Endometrium (tissue), 2 donors: ENCODE results near the gene NFKBIB.
"Not testable (repeated sequence)": the region's sequence is repeated elsewhere in the genome, so short reads cannot be mapped to it uniquely, and the experiment has no call there.

ENCODE experiments used
- FAIRE-seq: peaks from 2 replicates; lab custom pipeline; 2012; peaks lifted over from hg19 to GRCh38; lab: Jason Lieb, UNC
- donor health status: control.
- donor health status: control.

Gene NFKBIB

GRCh38 chr19:38875656-38876395 is 23.9 kb upstream of the NFKBIB start:
- no peak for FAIRE-seq

DNA sequence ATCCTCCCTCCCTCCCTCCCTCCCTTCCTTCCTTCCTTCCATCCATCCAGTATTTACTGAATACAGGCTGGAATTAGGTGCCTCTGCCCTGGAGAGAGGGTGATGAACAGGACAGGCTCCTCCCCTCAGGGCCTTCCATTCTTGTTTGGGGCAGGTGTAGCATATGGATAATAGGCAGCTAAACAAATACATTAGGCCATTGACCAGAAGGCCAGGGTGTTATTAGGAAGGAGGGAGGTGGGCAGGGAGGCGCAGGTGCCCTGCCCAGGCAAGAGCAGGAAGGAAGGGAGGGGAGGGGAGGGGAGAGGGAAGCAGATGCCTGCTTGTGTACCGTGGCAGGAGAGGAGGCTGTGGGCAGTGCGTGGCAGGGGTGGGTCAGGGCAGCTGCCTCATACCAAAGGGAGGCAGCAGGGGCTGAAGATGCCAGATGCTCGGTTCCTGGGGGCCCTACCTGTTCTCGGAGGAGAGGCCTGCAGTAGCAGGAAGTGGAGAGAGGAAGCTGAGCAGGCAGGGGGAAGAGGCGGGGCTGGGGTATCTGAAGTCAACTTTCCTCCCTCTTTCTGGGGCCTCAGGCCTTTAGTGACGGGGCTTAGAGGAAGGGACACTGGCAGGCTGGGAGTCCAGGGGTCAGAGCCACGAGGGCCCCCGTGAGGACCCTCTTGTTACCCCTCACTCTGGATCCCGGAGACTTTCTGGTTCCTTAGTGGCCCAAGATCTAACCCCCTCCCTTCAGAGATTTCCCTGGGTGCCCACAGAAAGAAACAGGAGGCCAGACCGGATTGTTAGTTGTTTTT is 21.8 kb upstream of the NFKBIB start, which contains the start of gene RINL:
RINL (minus strand) TSS at position 495 of the 794 bp plus-strand sequence. CDS start 1,533 bp downstream, outside the sequence.
- no peak for FAIRE-seq

GRCh38 chr19:38878575-38879399 is 21.0 kb upstream of the NFKBIB start:
- no peak for FAIRE-seq

DNA sequence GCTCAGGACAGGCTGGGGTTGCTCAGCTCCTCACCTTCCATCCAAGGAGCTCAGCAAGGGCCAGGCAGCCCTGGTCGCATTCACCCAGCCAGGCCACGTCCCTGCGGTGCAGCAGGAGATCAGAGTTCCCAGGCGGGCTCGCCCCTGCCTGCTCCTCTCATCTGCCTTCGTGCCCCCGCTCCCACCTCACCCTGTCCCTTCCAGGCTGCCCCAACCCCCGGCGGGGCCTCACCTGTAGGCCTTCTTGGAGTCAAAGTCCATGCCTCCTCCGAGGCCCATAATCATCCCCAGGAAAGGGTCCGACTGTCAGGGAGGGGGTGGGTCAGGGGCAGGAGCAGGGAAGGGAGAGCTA is 20.4 kb upstream of the NFKBIB start:
- no peak for FAIRE-seq

DNA sequence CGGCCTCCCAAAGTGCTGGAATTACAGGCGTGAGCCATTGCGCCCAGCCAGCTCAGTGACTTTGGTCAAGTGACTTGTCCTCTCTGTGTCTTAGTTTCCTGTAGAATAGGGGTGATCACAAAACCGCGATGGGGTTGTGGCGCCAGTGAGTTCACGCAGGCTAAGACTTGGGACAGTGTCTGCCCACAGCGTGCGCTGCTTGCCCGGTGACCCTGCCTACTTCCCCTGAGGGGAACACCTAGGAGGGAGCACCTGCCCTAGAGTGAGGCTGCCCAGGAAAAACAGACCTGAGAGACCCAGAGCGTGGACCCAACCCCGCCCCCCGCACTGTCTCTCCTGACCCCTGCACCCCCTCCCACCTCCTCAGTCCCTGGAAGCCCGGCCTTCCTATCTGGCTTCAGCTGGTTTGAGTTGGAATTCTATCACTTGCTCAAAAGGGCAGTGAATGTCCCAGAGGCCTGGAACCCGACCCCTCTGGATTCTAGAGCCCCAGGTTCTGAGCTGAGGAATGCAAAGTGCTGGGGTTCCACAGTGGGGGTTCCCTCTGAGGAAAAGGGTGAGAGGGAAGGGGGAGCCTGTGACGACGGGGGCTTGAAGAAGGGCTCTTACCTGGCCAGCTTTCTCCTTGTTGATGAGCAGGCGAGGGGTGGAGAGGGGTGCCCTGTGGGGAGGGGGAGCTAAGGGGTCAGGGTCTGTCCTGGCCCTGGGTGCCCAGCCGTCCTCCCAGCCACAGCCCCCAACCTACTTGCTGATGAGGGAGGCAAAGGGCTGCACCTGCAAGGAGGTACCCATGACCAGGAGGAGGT is 19.5 kb upstream of the NFKBIB start:
- no peak for FAIRE-seq

- FAIRE-seq = no peak
These were observed 18.7 kb upstream of the NFKBIB start for GRCh38 chr19:38880882-38881609.

DNA sequence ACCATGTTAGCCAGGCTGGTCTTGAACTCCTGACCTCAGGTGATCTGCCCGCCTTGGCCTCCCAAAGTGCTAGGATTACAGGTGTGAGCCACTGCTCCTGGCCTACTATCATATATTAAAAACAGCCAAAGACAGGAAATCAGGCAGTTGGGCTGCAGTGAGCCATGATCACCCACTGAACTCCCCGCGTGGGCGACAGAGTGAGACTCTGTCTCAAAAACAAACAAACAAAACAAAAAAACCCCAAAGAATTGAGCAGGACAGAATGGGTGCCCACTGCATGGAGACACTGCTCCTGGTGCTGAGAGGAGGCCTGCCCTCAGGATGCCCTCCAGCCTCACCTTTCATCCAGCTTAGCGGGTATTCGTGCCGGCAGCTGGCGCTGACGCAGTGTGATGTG is 16.5 kb upstream of the NFKBIB start:
- FAIRE-seq = no peak

- not testable (repeated sequence) for FAIRE-seq
These were observed 15.1 kb upstream of the NFKBIB start for GRCh38 chr19:38884691-38885090.

DNA sequence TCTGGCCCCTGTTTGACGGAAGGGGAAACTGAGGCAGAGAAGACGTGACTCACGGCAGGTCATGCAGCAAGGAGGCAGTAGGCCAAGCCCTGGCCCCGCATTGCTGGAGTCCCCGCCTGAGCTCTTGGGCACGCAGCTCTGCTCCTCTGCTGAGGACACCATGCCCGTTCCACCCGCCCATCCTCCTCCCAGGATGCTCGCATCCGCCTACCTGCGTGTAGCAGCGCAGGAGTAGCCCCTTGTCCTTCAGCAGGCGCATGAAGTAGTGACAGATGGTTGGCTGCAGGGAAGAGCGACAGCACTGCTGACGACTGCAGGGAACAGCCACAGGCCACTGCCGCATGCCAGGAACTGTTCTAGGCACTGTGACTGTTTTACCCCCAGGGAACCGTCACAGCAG is 10.9 kb upstream of the NFKBIB start:
- FAIRE-seq = no peak

- no peak for FAIRE-seq
These were observed 10.0 kb upstream of the NFKBIB start for GRCh38 chr19:38889803-38890202.

DNA sequence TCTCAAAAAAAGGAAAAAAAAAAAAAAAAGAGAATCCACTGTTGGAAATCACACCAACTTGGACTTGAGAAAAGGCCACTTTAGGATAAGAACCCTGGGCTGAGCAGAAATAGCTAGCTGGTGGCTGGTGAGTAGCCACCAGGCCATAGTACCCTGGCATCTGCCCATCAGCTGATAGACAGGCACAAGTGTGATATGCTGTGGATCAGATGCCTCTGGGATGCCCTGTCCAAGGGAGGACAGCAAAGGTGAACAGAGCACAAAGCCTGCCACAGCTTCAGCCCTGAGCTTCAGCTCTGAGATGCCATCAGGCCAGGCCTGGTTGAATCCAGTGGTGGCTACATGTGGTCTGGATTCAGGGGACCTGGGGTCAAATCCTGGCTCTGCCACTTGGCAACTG is 9.1 kb upstream of the NFKBIB start:
- FAIRE-seq = no peak

DNA sequence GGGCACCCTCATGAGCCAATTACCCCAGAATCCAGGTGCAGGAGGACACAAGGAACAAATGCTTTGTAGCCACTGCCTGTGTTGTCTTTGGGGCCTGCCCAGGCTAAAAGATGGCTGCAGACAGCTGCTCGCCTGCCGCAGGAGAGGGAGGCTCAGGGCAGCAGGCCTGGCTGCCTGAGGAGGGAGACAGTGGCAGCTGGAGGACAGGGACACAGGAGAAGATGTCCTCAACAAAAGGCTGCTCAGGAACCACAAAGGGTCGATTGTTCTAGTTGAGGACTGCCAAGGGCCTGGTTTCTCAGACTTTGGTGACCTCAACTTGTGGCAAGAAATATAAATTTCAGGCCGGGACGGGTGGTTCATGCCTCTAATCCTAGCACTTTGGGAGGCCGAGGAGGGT is 8.0 kb upstream of the NFKBIB start:
- FAIRE-seq = no peak

DNA sequence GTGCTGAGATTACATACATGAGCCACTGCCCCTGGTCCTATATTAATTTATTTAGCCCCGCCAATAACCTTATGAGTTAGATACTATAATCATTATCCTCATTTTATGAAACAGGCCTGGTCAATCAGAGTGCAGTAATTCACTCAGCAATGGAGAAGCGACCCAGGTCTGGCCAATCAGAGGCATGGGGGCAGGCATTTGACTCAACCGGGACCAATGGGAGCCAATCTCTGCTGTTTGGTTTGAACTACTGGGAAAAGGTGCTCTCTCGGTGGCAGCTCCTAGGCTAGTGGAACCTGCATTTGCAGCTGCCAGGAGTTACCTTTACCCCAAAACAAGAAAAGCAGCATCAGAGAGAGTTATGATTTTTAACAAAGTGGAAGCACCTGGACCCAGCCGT is 6.9 kb upstream of the NFKBIB start:
- FAIRE-seq = no peak

- FAIRE-seq = no peak
These were observed 6.4 kb upstream of the NFKBIB start for GRCh38 chr19:38893341-38893771.

GRCh38 chr19:38894968-38895367 is 4.8 kb upstream of the NFKBIB start:
- FAIRE-seq = no peak

GRCh38 chr19:38898788-38899446 is 852 bp upstream of the NFKBIB start:
- FAIRE-seq = no peak

DNA sequence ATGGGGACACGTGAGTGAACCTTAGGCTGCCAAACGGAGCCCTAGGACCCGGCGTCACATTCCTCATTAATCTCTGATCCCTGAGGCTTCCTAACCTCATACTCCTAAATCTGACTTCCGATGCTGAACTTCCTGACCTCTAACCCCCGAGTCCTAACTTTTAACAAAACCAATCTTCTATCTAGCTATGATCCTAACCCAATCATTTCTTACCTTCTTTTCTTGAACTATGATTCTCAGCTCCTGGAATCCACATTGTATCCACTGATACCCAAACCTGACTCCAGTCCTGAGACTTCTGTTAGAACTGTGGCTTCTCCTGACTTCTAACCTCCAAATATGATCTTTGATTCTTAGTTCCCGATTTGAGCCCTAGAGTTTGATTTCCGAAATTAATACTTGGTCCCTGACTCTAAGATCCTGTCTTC is 447 bp downstream of the NFKBIB start:
- FAIRE-seq = no peak

DNA sequence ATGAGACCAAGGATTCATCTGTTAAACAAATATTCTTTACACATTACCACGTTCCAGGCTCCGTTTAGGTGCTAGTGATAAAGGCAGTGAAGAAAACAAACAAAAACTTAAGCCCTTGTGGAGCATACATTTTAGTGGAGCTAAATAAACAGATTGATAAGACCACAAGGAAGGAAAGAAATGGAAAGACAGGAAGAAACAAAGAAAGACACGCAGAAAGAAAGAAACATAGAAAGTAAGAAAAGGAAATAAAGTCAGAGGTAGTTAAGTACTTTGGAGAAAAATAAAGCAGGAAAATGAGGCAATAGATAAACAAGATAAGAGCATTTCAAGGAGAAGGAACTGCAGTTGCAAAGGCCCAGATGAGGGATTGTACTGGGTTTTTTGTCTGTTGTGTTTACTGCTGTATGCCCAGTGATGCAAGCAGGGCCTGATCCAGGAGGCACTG is 998 bp downstream of the NFKBIB start:
- FAIRE-seq = no peak

- no peak for FAIRE-seq
These were observed 1.9 kb downstream of the NFKBIB start for GRCh38 chr19:38901683-38902082.
